ENCODE results near the gene CCT8. TPM values are rescaled to one million over a fixed set of nuclear protein-coding genes. Genes with fewer than 3 reads are reported as not detected.

The CCT8 gene
- total and polyA plus RNA-seq, 11 donors = 88.8 to 198 (median 110) TPM

DNA sequence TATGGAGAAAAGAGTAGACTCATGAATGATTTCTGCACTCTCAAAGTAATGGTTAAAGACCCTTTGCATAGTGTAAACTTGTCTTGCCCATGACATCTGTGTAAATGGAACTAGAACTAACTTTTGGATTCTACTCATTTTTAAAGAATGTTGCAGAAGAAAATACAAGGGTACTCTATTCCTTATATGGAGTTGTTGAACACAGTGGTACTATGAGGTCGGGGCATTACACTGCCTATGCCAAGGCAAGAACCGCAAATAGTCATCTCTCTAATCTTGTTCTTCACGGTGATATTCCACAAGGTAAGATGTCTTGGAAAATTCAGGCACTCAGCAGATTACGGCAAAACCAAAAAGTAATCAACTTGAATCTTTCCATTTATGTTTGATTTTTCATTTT lies 19.8 kb downstream of the CCT8 start:
- Histone ChIP-seq H3K27me3 (no peaks in the 10 kb centered on the region), H3K36me3 (peaks cover 0 to 100% (median 99%) of the 10 kb centered on the region in 9 donors), H3K27ac (no peak overlapping the region), H3K9me3 (no peaks in the 10 kb centered on the region), H3K4me1 (no peaks in the 10 kb centered on the region), H3K4me3 (no peak overlapping the region)
- 85 to 88% (median 86%) methylated on average over 4 of the region's 4 CpGs for WGBS, 4 donors
- TF ChIP-seq, protein P1, sequence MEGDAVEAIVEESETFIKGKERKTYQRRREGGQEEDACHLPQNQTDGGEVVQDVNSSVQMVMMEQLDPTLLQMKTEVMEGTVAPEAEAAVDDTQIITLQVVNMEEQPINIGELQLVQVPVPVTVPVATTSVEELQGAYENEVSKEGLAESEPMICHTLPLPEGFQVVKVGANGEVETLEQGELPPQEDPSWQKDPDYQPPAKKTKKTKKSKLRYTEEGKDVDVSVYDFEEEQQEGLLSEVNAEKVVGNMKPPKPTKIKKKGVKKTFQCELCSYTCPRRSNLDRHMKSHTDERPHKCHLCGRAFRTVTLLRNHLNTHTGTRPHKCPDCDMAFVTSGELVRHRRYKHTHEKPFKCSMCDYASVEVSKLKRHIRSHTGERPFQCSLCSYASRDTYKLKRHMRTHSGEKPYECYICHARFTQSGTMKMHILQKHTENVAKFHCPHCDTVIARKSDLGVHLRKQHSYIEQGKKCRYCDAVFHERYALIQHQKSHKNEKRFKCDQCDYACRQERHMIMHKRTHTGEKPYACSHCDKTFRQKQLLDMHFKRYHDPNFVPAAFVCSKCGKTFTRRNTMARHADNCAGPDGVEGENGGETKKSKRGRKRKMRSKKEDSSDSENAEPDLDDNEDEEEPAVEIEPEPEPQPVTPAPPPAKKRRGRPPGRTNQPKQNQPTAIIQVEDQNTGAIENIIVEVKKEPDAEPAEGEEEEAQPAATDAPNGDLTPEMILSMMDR (IDR thresholded peaks at IDR 0.05) = no peak
- TF ChIP-seq POLR2A (IDR thresholded peaks at IDR 0.05) = no peak
- ATAC-seq (no peak), DNase-seq (no peak)
- intact Hi-C loops (cut with DNase I) = no loop called here

DNA sequence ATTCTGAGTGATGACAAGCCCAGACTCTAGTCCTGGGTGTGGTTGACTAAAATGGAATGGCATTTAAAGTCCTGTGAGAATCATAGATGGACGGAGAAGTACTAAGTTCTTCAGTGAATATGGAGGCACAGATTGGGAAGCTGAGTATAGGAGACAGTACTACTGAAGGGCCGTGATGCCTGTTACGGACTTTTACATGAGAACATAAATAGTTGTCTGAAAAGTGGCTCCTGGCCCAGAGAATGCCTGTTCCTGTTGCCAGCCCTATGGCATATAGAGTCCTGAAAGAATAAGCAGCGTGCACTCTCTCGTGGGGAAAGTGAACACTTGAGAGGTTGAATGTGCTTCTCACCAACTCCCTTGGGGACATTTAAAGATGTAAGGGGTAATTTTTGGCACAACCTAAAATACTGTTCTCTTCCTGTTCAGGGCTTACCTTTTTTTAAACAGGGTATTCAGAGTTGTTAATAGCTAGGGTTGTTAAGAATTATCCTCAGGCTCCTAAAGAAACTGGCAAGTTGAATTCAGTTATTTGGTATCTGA lies 20.4 kb downstream of the CCT8 start:
- Histone ChIP-seq H3K4me3 (no peak overlapping the region), H3K9me3 (no peaks in the 10 kb centered on the region), H3K36me3 (peaks cover 0 to 100% (median 99%) of the 10 kb centered on the region in 9 donors), H3K27me3 (no peaks in the 10 kb centered on the region), H3K4me1 (no peaks in the 10 kb centered on the region), H3K27ac (no peak overlapping the region)
- intact Hi-C loops (cut with DNase I) = no loop called here
- WGBS, 4 donors = 74 to 84% (median 82%) methylated on average over 5 of the region's 5 CpGs
- DNase-seq = no peak
- TF ChIP-seq, protein P1 (IDR thresholded peaks at IDR 0.05) = no peak
- no peak for TF ChIP-seq POLR2A (IDR thresholded peaks at IDR 0.05)
- no peak for ATAC-seq

DNA sequence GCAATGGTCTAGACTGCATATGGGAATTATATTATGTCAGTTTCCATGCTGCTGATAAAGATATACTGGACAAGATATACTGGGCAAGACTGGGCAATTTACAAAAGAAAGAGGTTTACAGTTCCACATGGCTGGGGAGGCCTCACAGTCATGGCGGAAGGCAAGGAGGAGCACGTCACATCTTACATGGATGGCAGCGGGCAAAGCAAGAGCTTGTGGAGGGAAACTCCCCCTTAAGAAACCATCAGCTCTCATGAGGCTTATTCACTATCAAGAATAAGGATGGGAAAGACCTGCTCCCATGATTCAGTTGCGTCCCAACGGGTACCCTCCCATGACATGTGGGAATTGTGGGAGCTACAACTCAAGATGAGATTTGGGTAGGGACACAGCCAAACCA lies 21.2 kb downstream of the CCT8 start:
- H3K27me3 ChIP-seq = no peaks in the 10 kb centered on the region
- no peaks in the 10 kb centered on the region for H3K4me1 ChIP-seq
- TF ChIP-seq POLR2A (IDR thresholded peaks at IDR 0.05) = no peak
- H3K9me3 ChIP-seq = no peaks in the 10 kb centered on the region
- WGBS, 4 donors = 94 to 99% (median 97%) methylated on average over 5 of the region's 5 CpGs
- no peak for DNase-seq
- H3K4me3 ChIP-seq = no peak overlapping the region
- ATAC-seq = no peak
- H3K36me3 ChIP-seq = peaks cover 0 to 99% (median 98%) of the 10 kb centered on the region in 9 donors
- H3K27ac ChIP-seq = no peak overlapping the region
- intact Hi-C loops (cut with DNase I) = no loop called here

DNA sequence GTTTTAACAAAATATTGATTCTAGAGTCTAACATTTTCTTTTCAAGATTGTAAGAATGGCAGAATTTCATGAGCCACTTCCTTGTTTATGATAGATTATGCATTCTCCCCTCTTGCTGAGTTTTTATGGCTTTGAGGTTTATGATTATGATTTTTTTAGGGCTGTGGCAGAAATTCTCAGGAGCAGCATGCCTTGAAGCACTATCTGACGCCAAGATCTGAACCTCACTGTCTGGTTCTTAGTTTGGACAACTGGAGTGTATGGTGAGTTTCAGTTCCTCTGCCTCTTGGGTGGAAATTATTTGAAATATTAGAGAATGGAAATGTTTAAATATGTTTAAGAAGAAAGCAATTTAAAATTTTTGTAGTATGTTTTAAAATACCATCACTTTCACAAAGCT lies 38.8 kb downstream of the CCT8 start:
- Histone ChIP-seq H3K4me3 (no peak overlapping the region), H3K36me3 (peaks cover 0 to 100% (median 98%) of the 10 kb centered on the region in 9 donors), H3K27ac (no peak overlapping the region), H3K4me1 (no peaks in the 10 kb centered on the region), H3K9me3 (no peaks in the 10 kb centered on the region), H3K27me3 (no peaks in the 10 kb centered on the region)
- DNase-seq (no peak), ATAC-seq (no peak)
- 88 to 96% (median 93%) methylated on average over 1 of the region's 1 CpG for WGBS, 4 donors
- TF ChIP-seq, protein P1 (IDR thresholded peaks at IDR 0.05) = no peak
- no peak for TF ChIP-seq POLR2A (IDR thresholded peaks at IDR 0.05)
- intact Hi-C loops (cut with DNase I) = no loop called here

DNA sequence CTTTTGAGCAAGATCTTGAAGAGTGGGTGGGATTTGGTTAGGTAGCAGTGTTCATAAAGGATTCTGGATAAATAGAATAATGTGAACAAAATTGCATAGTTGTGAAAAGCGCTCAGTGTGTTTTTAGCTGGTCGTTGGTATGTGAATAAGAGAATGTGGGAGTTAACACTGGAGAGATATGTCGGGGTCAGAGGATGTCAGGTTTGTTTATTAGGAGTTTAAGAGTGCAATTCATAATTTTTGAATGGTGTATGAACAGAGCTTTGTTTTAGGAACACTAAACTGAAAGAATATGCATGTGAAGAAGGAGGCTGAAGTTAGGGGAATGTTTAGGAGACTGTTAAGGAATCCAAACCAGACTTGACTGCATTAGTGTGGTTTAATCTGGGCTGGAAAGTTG lies 39.6 kb downstream of the CCT8 start:
- H3K27me3 ChIP-seq = no peaks in the 10 kb centered on the region
- DNase-seq (no peak), ATAC-seq (no peak)
- no peak overlapping the region for H3K27ac ChIP-seq
- WGBS, 4 donors = 72 to 86% (median 75%) methylated on average over 3 of the region's 3 CpGs
- TF ChIP-seq, protein P1 (IDR thresholded peaks at IDR 0.05) = no peak
- no peak for TF ChIP-seq POLR2A (IDR thresholded peaks at IDR 0.05)
- no peak overlapping the region for H3K4me3 ChIP-seq
- H3K36me3 ChIP-seq = peaks cover 0 to 100% (median 97%) of the 10 kb centered on the region in 9 donors
- H3K9me3 ChIP-seq = no peaks in the 10 kb centered on the region
- no peaks in the 10 kb centered on the region for H3K4me1 ChIP-seq
- intact Hi-C loops (cut with DNase I) = no loop called here
